K562 (cell line): ENCODE results near the gene FOXN3. TPM values are rescaled to one million over a fixed set of nuclear protein-coding genes. Genes with fewer than 3 reads are reported as not detected.

Experiments used
- ATAC-seq: fragments of 200-7000 bp; cut with Tn5 transposase; 3 replicates; pipeline ENCODE4 v1.9.1; 2020; ENCODE audit warnings: moderate library complexity
- BruUV-seq: library from RNA; stranded (reverse); fragments of 400-500 nt; replicated peaks from 2 replicates; lab custom pipeline; 2021; lab: Mats Ljungman, UMichigan
- CTCF ChIA-PET: fragments of 300-600 bp; formaldehyde crosslinking; extraction: SDS; loops from one replicate; lab custom pipeline; 2021; ENCODE audit warnings: low intra/inter-chr PET ratio; lab: Yijun Ruan, JAX
- POLR2A ChIA-PET: fragments of 300-600, 350-650 bp; sonication (Branson Sonifier 250); formaldehyde crosslinking; extraction: SDS; loops from one replicate; lab custom pipeline; 2021; ENCODE audit warnings: antibody characterized with exemption, inconsistent platforms; lab: Yijun Ruan, JAX
- DNase-seq, 4 experiments: peaks; one replicate each; pipeline versions ENCODE4 v3.0.0 to v3.0.0-alpha.2; 2011 to 2018; ENCODE audit warnings: low spot score in 3 of 4, mixed read lengths in 3 of 4; ENCODE audit errors: extremely low read depth in 1 of 4
- FAIRE-seq: peaks from 2 replicates; lab custom pipeline; 2011; peaks lifted over from hg19 to GRCh38; lab: Jason Lieb, UNC
- H2AFZ ChIP-seq: 2 replicates; pipeline ENCODE4 v1.6.0; 2011; ENCODE audit warnings: low read depth, low read length, control low read depth, inconsistent platforms
- H3K27ac ChIP-seq: fragments of 200-600 bp; 3 replicates; pipeline ENCODE4 v1.8.0; 2011; ENCODE audit warnings: low read depth, mild to moderate bottlenecking, control low read depth, inconsistent platforms, low read length, moderate library complexity, mixed read lengths; ENCODE audit errors: extremely low read depth
- H3K27me3 ChIP-seq, 2 experiments: fragments of 300-600 bp in 1 of 2; 2 replicates in 1 of 2; 3 replicates in 1 of 2; pipeline versions ENCODE4 v1.6.0 to v1.8.0; 2011; ENCODE audit warnings: inconsistent platforms in 2 of 2, low read length in 2 of 2, mild to moderate bottlenecking in 1 of 2, mixed read lengths in 1 of 2, moderate library complexity in 1 of 2; ENCODE audit not compliant: control insufficient read depth in 2 of 2, insufficient read depth in 2 of 2
- H3K36me3 ChIP-seq: fragments of 300-600 bp; 3 replicates; pipeline ENCODE4 v1.8.0; 2011; ENCODE audit warnings: mild to moderate bottlenecking, low read length, inconsistent platforms; ENCODE audit not compliant: control insufficient read depth, insufficient read depth
- H3K4me1 ChIP-seq, 2 experiments: fragments of 200-600 bp in 1 of 2; replicated peaks in 1 of 2; 2 replicates in 1 of 2; 3 replicates in 1 of 2; pipeline versions ENCODE4 v1.5.1 to v1.8.0; 2011; ENCODE audit warnings: inconsistent platforms in 2 of 2, low read length in 2 of 2, mild to moderate bottlenecking in 1 of 2, mixed read lengths in 1 of 2, moderate library complexity in 1 of 2; ENCODE audit not compliant: control insufficient read depth in 2 of 2, insufficient read depth in 2 of 2
- H3K4me2 ChIP-seq: 2 replicates; pipeline ENCODE4 v1.6.1; 2011; ENCODE audit warnings: low read length, control low read depth, inconsistent platforms, mixed read lengths; ENCODE audit not compliant: insufficient read depth
- H3K4me3 ChIP-seq: fragments of 200-600 bp; sonication (generic), shearing (Covaris generic); 2 replicates; pipeline ENCODE4 v1.5.1; 2016; ENCODE audit warnings: control low read depth, inconsistent platforms
- H3K79me2 ChIP-seq: fragments of 200-600 bp; 3 replicates; pipeline ENCODE4 v1.8.0; 2011; ENCODE audit warnings: low read length, inconsistent platforms; ENCODE audit not compliant: control insufficient read depth, insufficient read depth
- H3K9ac ChIP-seq, 2 experiments: 2 replicates each; pipeline versions ENCODE4 v1.6.0 to v1.6.1; 2011; ENCODE audit warnings: low read depth in 2 of 2, low read length in 2 of 2, control low read depth in 1 of 2, inconsistent platforms in 1 of 2, mild to moderate bottlenecking in 1 of 2, mixed read lengths in 1 of 2; ENCODE audit not compliant: insufficient read depth in 1 of 2
- H3K9me1 ChIP-seq: one replicate; pipeline ENCODE4 v1.6.0; 2011; ENCODE audit warnings: inconsistent platforms, mild to moderate bottlenecking, low read length, moderate library complexity; ENCODE audit not compliant: control insufficient read depth, insufficient read depth
- H3K9me3 ChIP-seq: replicated peaks from 2 replicates; pipeline ENCODE4 v1.5.1; 2011; ENCODE audit warnings: low read depth, low read length, inconsistent platforms; ENCODE audit not compliant: control insufficient read depth, insufficient read depth
- H4K20me1 ChIP-seq: replicated peaks from 2 replicates; pipeline ENCODE4 v1.6.1; 2011; ENCODE audit warnings: low read length, inconsistent platforms, mixed read lengths; ENCODE audit not compliant: control insufficient read depth, insufficient read depth
- CCNT2 ChIP-seq: IDR thresholded peaks from 2 replicates; pipeline ENCODE4 v1.6.1; 2011; ENCODE audit warnings: borderline replicate concordance, low read depth, mild to moderate bottlenecking, moderate library complexity, mixed read lengths, low read length; ENCODE audit not compliant: insufficient read length; ENCODE audit errors: extremely low read depth
- CEBPB ChIP-seq: fragments of 450-650 bp; IDR thresholded peaks from 2 replicates; pipeline ENCODE4 v1.6.1; 2016; ENCODE audit warnings: missing genetic modification characterization, missing compliant biosample characterization
- ESRRB ChIP-seq: fragments of 250-450 bp; sonication (Bioruptor Pico); IDR thresholded peaks from 2 replicates; pipeline ENCODE4 v1.5.0; 2020; ENCODE audit warnings: mild to moderate bottlenecking, moderate library complexity, borderline replicate concordance
- FOXA1 ChIP-seq: fragments of 450-650 bp; IDR thresholded peaks from 2 replicates; pipeline ENCODE4 v1.6.1; 2016; ENCODE audit warnings: mild to moderate bottlenecking, borderline replicate concordance
- IRF1 ChIP-seq: sonication (generic); formaldehyde crosslinking; IDR thresholded peaks from 2 replicates; pipeline ENCODE4 v1.8.0; 2022; ENCODE audit warnings: missing genetic modification reagents, mild to moderate bottlenecking, borderline replicate concordance
- L3MBTL2 ChIP-seq: fragments of 450-650 bp; IDR thresholded peaks from 2 replicates; pipeline ENCODE4 v1.6.1; 2016; ENCODE audit warnings: mild to moderate bottlenecking, moderate library complexity
- NONO ChIP-seq, 2 experiments: fragments of 200-400 bp in 1 of 2; fragments of 450-650 bp in 1 of 2; formaldehyde crosslinking in 1 of 2; IDR thresholded peaks; 2 replicates each; pipeline ENCODE4 v1.6.1; 2017; ENCODE audit warnings: low read depth in 2 of 2, mild to moderate bottlenecking in 2 of 2, moderate library complexity in 2 of 2, low read length in 1 of 2
- RCOR1 ChIP-seq, 2 experiments: IDR thresholded peaks; 2 replicates each; pipeline ENCODE4 v1.6.1; 2012; ENCODE audit warnings: low read depth in 2 of 2, low read length in 2 of 2, borderline replicate concordance in 1 of 2, improper control_type of control experiment in 1 of 2
- SAFB ChIP-seq: fragments of 200-400 bp; formaldehyde crosslinking; IDR thresholded peaks from 2 replicates; pipeline ENCODE4 v1.6.1; 2017; ENCODE audit warnings: low read depth, low read length, borderline replicate concordance
- SIN3B ChIP-seq: fragments of 450-650 bp; IDR thresholded peaks from 2 replicates; pipeline ENCODE4 v1.6.1; 2017; ENCODE audit warnings: low read depth, mild to moderate bottlenecking, moderate library complexity
- ZBTB12 ChIP-seq: fragments of 250-450 bp; sonication (Bioruptor Pico); IDR thresholded peaks from 2 replicates; pipeline ENCODE4 v1.4.0; 2020
- ZNF507 ChIP-seq: conservative IDR thresholded peaks from 2 replicates; pipeline ENCODE4 v1.6.1; 2017; ENCODE audit warnings: missing genetic modification characterization, missing compliant biosample characterization
- ZNF79 ChIP-seq: fragments of 250-450 bp; sonication (Bioruptor Pico); IDR thresholded peaks from 2 replicates; pipeline ENCODE4 v1.4.0; 2020; ENCODE audit warnings: low read depth, mild to moderate bottlenecking, moderate library complexity
- WGBS: fragments of 100-300 bp; shearing (Covaris generic); methylation state at CpG from one replicate; pipeline ENCODE4 v1.1.6; 2016; ENCODE audit warnings: low coverage, mixed read lengths; ENCODE audit not compliant: insufficient coverage; ENCODE audit errors: missing lambda C conversion rate; 5-methylcytosine and 5-hydroxymethylcytosine counted together
- in situ Hi-C: fragments of 300-500 bp; cut with MboI; formaldehyde crosslinking; loops from 4 replicates; pipeline ENCODE4 v1.15.0; 2018; ENCODE audit warnings: inconsistent platforms, mixed read lengths
- intact Hi-C: fragments of 100-400 bp; cut with micrococcal nuclease; formaldehyde crosslinking; loops from 2 replicates; pipeline ENCODE4 v1.14.2; 2022
- polyA plus RNA-seq, 8 experiments: library from polyadenylated mRNA; depleted of rRNA in 4 of 8; stranded (reverse) in 5 of 8; unstranded in 3 of 8; fragments of >200 nt; fragmentation: Nextera tagmentation in 2 of 8; fragmentation: Illumina TruSeq in 1 of 8; extraction: Ambion mirVana in 2 of 8; extraction: Trizol in 1 of 8; gene quantifications; 2 replicates each; pipeline versions ENCODE4 v1.2.1 to v1.2.3, GENCODE V29; 2011 to 2014; ENCODE audit warnings: inconsistent platforms in 1 of 8, missing spikeins in 1 of 8
- total RNA-seq, 7 experiments: library from RNA; depleted of rRNA in 6 of 7; stranded (reverse); fragments of >200 nt in 6 of 7; fragmentation: Illumina TruSeq in 2 of 7; extraction: Trizol in 2 of 7; gene quantifications; 2 replicates each; pipeline versions ENCODE4 v1.2.1 to v1.2.3, GENCODE V29; 2011 to 2021; ENCODE audit warnings: low replicate concordance in 1 of 7

Gene FOXN3
- total and polyA plus RNA-seq, 9 of the 15 experiments (the other 6 are each of a cell fraction or from before 2014, with no cell fraction given), result 0.07 to 1.3 (median 0.40) TPM

GRCh38 chr14:89339158-89339557, 77.9 kb downstream of the FOXN3 start:
- Histone ChIP-seq H3K4me1 (no peaks in the 10 kb centered on the region), H4K20me1 (no peaks in the 10 kb centered on the region), H3K9ac (no peak overlapping the region), H2AFZ (no peak overlapping the region), H3K9me3 (no peaks in the 10 kb centered on the region), H3K27ac (no peak overlapping the region), H3K27me3 (peaks cover 0 to 8% of the 10 kb centered on the region in 2 experiments; a peak in 2 of 5 replicates), H3K36me3 (no peaks in the 10 kb centered on the region), H3K4me2 (no peak overlapping the region), H3K79me2 (no peaks in the 10 kb centered on the region), H3K9me1 (no peaks in the 10 kb centered on the region), H3K4me3 (no peak overlapping the region)
- WGBS, result 2% methylated on average over 9 of the region's 9 CpGs
- no peak for ATAC-seq
- POLR2A ChIA-PET, result no interaction called here
- CTCF ChIA-PET, result no interaction called here
- BruUV-seq, result no TSS peak
- no peak for DNase-seq
- TF ChIP-seq NONO (IDR thresholded peaks at IDR 0.05; ENCODE audit: low read depth in 2 of 2, low read length in 1 of 2), result no peak
- TF ChIP-seq SIN3B, result no peak
- TF ChIP-seq CEBPB, result no peak
- no peak for TF ChIP-seq SAFB
- no peak for TF ChIP-seq IRF1 (CRISPR knock-in tag)
- TF ChIP-seq ESRRB (CRISPR knock-in tag), result no peak
- TF ChIP-seq RCOR1 (IDR thresholded peaks at IDR 0.05; ENCODE audit: borderline replicate concordance in 1 of 2, low read depth in 2 of 2, low read length in 2 of 2), result no peak
- TF ChIP-seq ZNF507 (tag), result no peak
- no peak for TF ChIP-seq ZNF79 (CRISPR knock-in tag)
- no peak for TF ChIP-seq ZBTB12
- no peak for TF ChIP-seq FOXA1
- TF ChIP-seq CCNT2, result no peak
- no peak for TF ChIP-seq L3MBTL2
- intact Hi-C loops (no loop called here), in situ Hi-C loops (no loop called here)
- FAIRE-seq, result no peak
